CD4-positive, alpha-beta T cell treated with Interleukin-21 for 1 hour (primary cell): ENCODE results near the gene UBAP1L.
"Not testable (repeated sequence)": the region's sequence is repeated elsewhere in the genome, so short reads cannot be mapped to it uniquely, and the experiment has no call there.

ENCODE experiments used
- DNase-seq: peaks from one replicate; pipeline ENCODE4 v3.0.0-alpha.2; 2020

UBAP1L gene

GRCh38 chr15:65115086-65115485 is at the start of gene UBAP1L:
Gene UBAP1L, minus strand, starts transcription at chr15:65115200. Its CDS starts 8,985 bp downstream, at chr15:65106215.
- DNase-seq = no peak

- no peak for DNase-seq
Observed at GRCh38 chr15:65164139-65164538, 49.1 kb upstream of the UBAP1L start.

- DNase-seq = no peak
Observed at GRCh38 chr15:65163041-65163440, 48.0 kb upstream of the UBAP1L start.

- DNase-seq = no peak
Observed at GRCh38 chr15:65156692-65157091, 41.7 kb upstream of the UBAP1L start.

GRCh38 chr15:65154720-65155119 is 39.7 kb upstream of the UBAP1L start:
- DNase-seq = no peak

GRCh38 chr15:65147902-65148301 is 32.9 kb upstream of the UBAP1L start:
- DNase-seq = no peak

- no peak for DNase-seq
Observed at GRCh38 chr15:65146438-65146837, 31.4 kb upstream of the UBAP1L start.

- not testable (repeated sequence) for DNase-seq
Observed at GRCh38 chr15:65138631-65139030, 23.6 kb upstream of the UBAP1L start.

GRCh38 chr15:65137893-65138292 is 22.9 kb upstream of the UBAP1L start:
- not testable (repeated sequence) for DNase-seq

- not testable (repeated sequence) for DNase-seq
Observed at GRCh38 chr15:65137089-65137488, 22.1 kb upstream of the UBAP1L start.

GRCh38 chr15:65134538-65134937 is 19.5 kb upstream of the UBAP1L start:
- DNase-seq = no peak

- peak; percentile 89 for DNase-seq
Observed at GRCh38 chr15:65133548-65134200, 18.7 kb upstream of the UBAP1L start, which contains the start of gene PDCD7. Gene PDCD7, minus strand, starts transcription at chr15:65133808. Its CDS starts 27 bp downstream, at chr15:65133781.

GRCh38 chr15:65132878-65133547 is 18.0 kb upstream of the UBAP1L start:
- peak; percentile 11 for DNase-seq

GRCh38 chr15:65130941-65131340 is 15.9 kb upstream of the UBAP1L start:
- no peak for DNase-seq

GRCh38 chr15:65115542-65115941 is 542 bp upstream of the UBAP1L start:
- no peak for DNase-seq

GRCh38 chr15:65110676-65111292 is 4.2 kb downstream of the UBAP1L start:
- no peak for DNase-seq

- DNase-seq = no peak
Observed at GRCh38 chr15:65106011-65106590, 8.9 kb downstream of the UBAP1L start.

- DNase-seq = no peak
Observed at GRCh38 chr15:65105038-65105437, 10.0 kb downstream of the UBAP1L start.

GRCh38 chr15:65102912-65103311 is 12.1 kb downstream of the UBAP1L start:
- DNase-seq = no peak

- no peak for DNase-seq
Observed at GRCh38 chr15:65101891-65102708, 12.9 kb downstream of the UBAP1L start.

- peak; percentile 55 for DNase-seq
Observed at GRCh38 chr15:65101411-65101890, 13.5 kb downstream of the UBAP1L start.

GRCh38 chr15:65100442-65100841 is 14.6 kb downstream of the UBAP1L start:
- DNase-seq = no peak

- DNase-seq = not testable (repeated sequence)
Observed at GRCh38 chr15:65099801-65100200, 15.2 kb downstream of the UBAP1L start.
